K562 (cell line): ENCODE results near the gene KCNH2. TPM values are rescaled to one million over a fixed set of nuclear protein-coding genes. Genes with fewer than 3 reads are reported as not detected.
A peak's percentile ranks its signal among the peaks of the same experiment; 100 is the strongest.

Experiments
- CEBPB ChIP-seq: fragments of 450-650 bp; IDR thresholded peaks from 2 replicates; pipeline ENCODE4 v1.6.1; 2016; ENCODE audit warnings: missing genetic modification characterization, missing compliant biosample characterization
- CUX1 ChIP-seq: fragments of 200-800 bp; sonication (Bioruptor generic); IDR thresholded peaks from 2 replicates; pipeline ENCODE4 v1.6.1; 2016; ENCODE audit warnings: missing genetic modification characterization, missing compliant biosample characterization
- KDM2B ChIP-seq: fragments of 250-450 bp; sonication (Bioruptor Pico); IDR thresholded peaks from 2 replicates; pipeline ENCODE4 v1.8.0; 2021; ENCODE audit warnings: mild to moderate bottlenecking, moderate library complexity
- L3MBTL2 ChIP-seq: fragments of 450-650 bp; IDR thresholded peaks from 2 replicates; pipeline ENCODE4 v1.6.1; 2016; ENCODE audit warnings: mild to moderate bottlenecking, moderate library complexity
- MXI1 ChIP-seq: IDR thresholded peaks from 2 replicates; pipeline ENCODE4 v1.6.1; 2011; ENCODE audit warnings: low read depth, mild to moderate bottlenecking, improper control_type of control experiment, low read length
- RBBP5 ChIP-seq: fragments of 200-600 bp; sonication (generic); IDR thresholded peaks from 2 replicates; pipeline ENCODE4 v1.6.1; 2012; ENCODE audit warnings: borderline replicate concordance, mild to moderate bottlenecking, low read length, control low read depth, inconsistent platforms; ENCODE audit not compliant: insufficient read depth, poor library complexity, severe bottlenecking
- RREB1 ChIP-seq: fragments of 250-450 bp; sonication (Bioruptor Pico); IDR thresholded peaks from 2 replicates; pipeline ENCODE4 v1.4.0; 2020
- TSHZ1 ChIP-seq: fragments of 250-450 bp; sonication (Bioruptor Pico); IDR thresholded peaks from 2 replicates; pipeline ENCODE4 v1.4.0; 2020; ENCODE audit warnings: mild to moderate bottlenecking, moderate library complexity
- ZNF311 ChIP-seq: fragments of 250-450 bp; sonication (Bioruptor Pico); IDR thresholded peaks from 2 replicates; pipeline ENCODE4 v1.4.0; 2020; ENCODE audit warnings: mild to moderate bottlenecking, moderate library complexity
- ZNF444 ChIP-seq: fragments of 250-450 bp; sonication (Bioruptor Pico); IDR thresholded peaks from 2 replicates; pipeline ENCODE4 v1.4.0; 2020; ENCODE audit warnings: mild to moderate bottlenecking, moderate library complexity
- ZNF75A ChIP-seq: fragments of 450-650 bp; formaldehyde crosslinking; IDR thresholded peaks from 2 replicates; pipeline ENCODE4 v1.4.0; 2020; ENCODE audit warnings: mild to moderate bottlenecking
- polyA plus RNA-seq, 8 experiments: library from polyadenylated mRNA; depleted of rRNA in 4 of 8; stranded (reverse) in 5 of 8; unstranded in 3 of 8; fragments of >200 nt; fragmentation: Nextera tagmentation in 2 of 8; fragmentation: Illumina TruSeq in 1 of 8; extraction: Ambion mirVana in 2 of 8; extraction: Trizol in 1 of 8; gene quantifications; 2 replicates each; pipeline versions ENCODE4 v1.2.1 to v1.2.3, GENCODE V29; 2011 to 2014; ENCODE audit warnings: inconsistent platforms in 1 of 8, missing spikeins in 1 of 8
- total RNA-seq, 7 experiments: library from RNA; depleted of rRNA in 6 of 7; stranded (reverse); fragments of >200 nt in 6 of 7; fragmentation: Illumina TruSeq in 2 of 7; extraction: Trizol in 2 of 7; gene quantifications; 2 replicates each; pipeline versions ENCODE4 v1.2.1 to v1.2.3, GENCODE V29; 2011 to 2021; ENCODE audit warnings: low replicate concordance in 1 of 7

Gene KCNH2
- total and polyA plus RNA-seq, 9 of the 15 experiments (the other 6 are each of a cell fraction or from before 2014, with no cell fraction given): 18.1 to 368 (median 218) TPM

GRCh38 chr7:151026771-151027727 is 48.9 kb upstream of the KCNH2 start (continued):
- TF ChIP-seq ZNF311: peak; percentile 98
- TF ChIP-seq KDM2B (CRISPR knock-in tag): 0 out of 2 replicates have a peak, but pooled peaks have one; percentile 48
- peak; percentile 74 for TF ChIP-seq CEBPB (tag)
- TF ChIP-seq TSHZ1: peak; percentile 87
- peak; percentile 88 for TF ChIP-seq L3MBTL2
- peak; percentile 91; the same call in 1 of the 2 replicates for TF ChIP-seq RREB1
- peak; percentile 88 for TF ChIP-seq CUX1 (CRISPR knock-in tag)
- peak; percentile 76 for TF ChIP-seq RBBP5
- peak; percentile 73; the same call in 1 of the 2 replicates for TF ChIP-seq ZNF75A (CRISPR knock-in tag)
- peak; percentile 69 for TF ChIP-seq MXI1
- TF ChIP-seq ZNF444 (CRISPR knock-in tag): peak; percentile 69; the same call in 1 of the 2 replicates
